ENCODE results near the gene TOMM6. TPM values are rescaled to one million over a fixed set of nuclear protein-coding genes. Genes with fewer than 3 reads are reported as not detected.
A peak's percentile ranks its signal among the peaks of the same experiment; 100 is the strongest.

Gene TOMM6
- total RNA-seq, 2 donors from 2014 or later = 130 to 172 TPM

- TF ChIP-seq CTCF (IDR thresholded peaks at IDR 0.05) = no peak
- no peak for DNase-seq (ENCODE audit: low spot score)
- no peaks in the 10 kb centered on the region for H3K27me3 ChIP-seq
- H3K9me3 ChIP-seq = no peaks in the 10 kb centered on the region
- H3K4me1 ChIP-seq = peaks cover 0 to 9% of the 10 kb centered on the region in 2 donors
- H3K36me3 ChIP-seq = peaks cover 56% of the 10 kb centered on the region
- H3K27ac ChIP-seq = no peak overlapping the region
- no peak overlapping the region for H3K4me3 ChIP-seq
Observed at GRCh38 chr6:41775293-41775882, 12.1 kb upstream of the TOMM6 start.

DNA sequence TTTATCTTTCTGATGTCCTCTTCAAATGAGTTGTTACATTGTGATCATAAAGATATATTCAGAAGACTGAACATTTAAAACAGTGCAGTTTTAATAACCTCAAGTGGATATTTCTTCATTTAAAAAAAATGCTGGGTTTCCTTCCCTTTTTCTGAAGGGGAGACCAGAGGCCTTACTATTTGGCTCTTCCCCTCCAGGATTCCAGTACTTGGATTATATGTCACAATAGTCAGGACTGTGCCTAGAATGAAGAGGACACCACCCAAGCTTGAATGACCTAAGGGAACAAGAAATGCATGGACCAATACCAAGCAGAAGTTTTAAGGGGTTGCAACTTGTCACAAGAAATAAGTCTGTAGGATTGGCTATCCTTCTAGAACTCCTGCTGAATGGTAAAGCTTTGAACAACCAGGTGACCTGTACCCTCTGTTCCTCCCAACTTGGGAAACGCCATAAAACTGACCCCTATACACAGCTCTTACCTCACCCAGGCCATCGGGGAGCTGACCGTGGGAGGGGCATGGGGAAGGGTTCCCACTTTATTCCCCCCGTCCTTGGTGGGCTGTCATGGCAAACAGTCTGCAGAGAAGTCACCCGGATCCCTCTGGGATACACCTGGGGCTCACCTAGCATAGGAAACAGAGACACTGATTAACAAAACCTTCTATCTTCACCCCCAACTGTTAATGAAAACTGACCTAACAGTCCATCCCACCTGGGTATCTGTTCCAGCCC is 9.8 kb upstream of the TOMM6 start:
- Histone ChIP-seq H3K4me3 (no peak overlapping the region), H3K36me3 (peaks cover 34% of the 10 kb centered on the region), H3K27ac (no peak overlapping the region), H3K27me3 (no peaks in the 10 kb centered on the region), H3K4me1 (peaks cover 0 to 25% of the 10 kb centered on the region in 2 donors), H3K9me3 (no peaks in the 10 kb centered on the region)
- TF ChIP-seq CTCF (IDR thresholded peaks at IDR 0.05) = no peak
- DNase-seq (ENCODE audit: low spot score) = no peak

- peaks cover 30% of the 10 kb centered on the region for H3K36me3 ChIP-seq
- H3K4me3 ChIP-seq = peak overlapping the region; percentile 54 to 82
- H3K27ac ChIP-seq = no peak overlapping the region
- no peak for DNase-seq (ENCODE audit: low spot score)
- H3K4me1 ChIP-seq = peaks cover 0 to 29% of the 10 kb centered on the region in 2 donors
- no peaks in the 10 kb centered on the region for H3K27me3 ChIP-seq
- no peaks in the 10 kb centered on the region for H3K9me3 ChIP-seq
- no peak for TF ChIP-seq CTCF (IDR thresholded peaks at IDR 0.05)
Observed at GRCh38 chr6:41778895-41779294, 8.6 kb upstream of the TOMM6 start.

GRCh38 chr6:41779336-41779735 is 8.2 kb upstream of the TOMM6 start:
- Histone ChIP-seq H3K36me3 (peaks cover 26% of the 10 kb centered on the region), H3K27ac (peak overlapping the region; percentile 52 to 84), H3K4me3 (peak overlapping the region; percentile 54 to 82), H3K4me1 (peaks cover 0 to 30% of the 10 kb centered on the region in 2 donors), H3K9me3 (no peaks in the 10 kb centered on the region), H3K27me3 (no peaks in the 10 kb centered on the region)
- TF ChIP-seq CTCF (IDR thresholded peaks at IDR 0.05) = no peak
- no peak for DNase-seq (ENCODE audit: low spot score)

GRCh38 chr6:41779788-41780550 is 7.5 kb upstream of the TOMM6 start, which contains the start of gene FRS3:
Gene FRS3, minus strand, starts transcription at chr6:41779900. Its CDS starts 2,913 bp downstream, at chr6:41776987.
- H3K36me3 ChIP-seq = peaks cover 19% of the 10 kb centered on the region
- H3K4me3 ChIP-seq = peak within 1 kb of the TSS; percentile 54 to 82
- TF ChIP-seq CTCF (IDR thresholded peaks at IDR 0.05) = peak; percentile 87 to 93
- H3K27ac ChIP-seq = peak within 1 kb of the TSS; percentile 84 to 87
- no peaks in the 10 kb centered on the region for H3K9me3 ChIP-seq
- DNase-seq (ENCODE audit: low spot score) = peak; percentile 97
- peaks cover 0 to 36% of the 10 kb centered on the region in 2 donors for H3K4me1 ChIP-seq
- no peaks in the 10 kb centered on the region for H3K27me3 ChIP-seq
